GM19023 (cell line): ENCODE results near the gene PKP3.
"Not testable (repeated sequence)": the region's sequence is repeated elsewhere in the genome, so short reads cannot be mapped to it uniquely, and the experiment has no call there.

Experiments used
- ATAC-seq: cut with Tn5 transposase; IDR thresholded peaks from one replicate; pipeline ENCODE4 v1.9.1; 2021; ENCODE audit warnings: mild to moderate bottlenecking, moderate library complexity; ENCODE audit not compliant: unreplicated experiment

Gene PKP3

GRCh38 chr11:376531-377173, 17.4 kb upstream of the PKP3 start:
- no peak for ATAC-seq

- no peak for ATAC-seq
Measured at GRCh38 chr11:377174-377865, 16.7 kb upstream of the PKP3 start.

GRCh38 chr11:377883-378500, 16.0 kb upstream of the PKP3 start:
- ATAC-seq = no peak

- no peak for ATAC-seq
Measured at GRCh38 chr11:379205-380094, 14.6 kb upstream of the PKP3 start.

- ATAC-seq = no peak
Measured at GRCh38 chr11:380095-380480, 13.9 kb upstream of the PKP3 start.

- no peak for ATAC-seq
Measured at GRCh38 chr11:380491-380890, 13.5 kb upstream of the PKP3 start.

- ATAC-seq = no peak
Measured at GRCh38 chr11:380996-381395, 13.0 kb upstream of the PKP3 start.

GRCh38 chr11:381501-382072, 12.4 kb upstream of the PKP3 start:
- ATAC-seq = no peak

GRCh38 chr11:382081-382629, 11.9 kb upstream of the PKP3 start:
- no peak for ATAC-seq

GRCh38 chr11:383431-383830, 10.6 kb upstream of the PKP3 start:
- ATAC-seq = no peak

GRCh38 chr11:384511-384910, 9.5 kb upstream of the PKP3 start:
- no peak for ATAC-seq

- no peak for ATAC-seq
Measured at GRCh38 chr11:385594-386351, 8.2 kb upstream of the PKP3 start.

GRCh38 chr11:386483-386882, 7.5 kb upstream of the PKP3 start:
- no peak for ATAC-seq

- no peak for ATAC-seq
Measured at GRCh38 chr11:387193-387793, 6.7 kb upstream of the PKP3 start.

- not testable (repeated sequence) for ATAC-seq
Measured at GRCh38 chr11:389369-389768, 4.6 kb upstream of the PKP3 start.

GRCh38 chr11:390175-390574, 3.8 kb upstream of the PKP3 start:
- ATAC-seq = no peak

GRCh38 chr11:391117-392017, 2.6 kb upstream of the PKP3 start:
- ATAC-seq = no peak

- no peak for ATAC-seq
Measured at GRCh38 chr11:392102-392777, 1.8 kb upstream of the PKP3 start.
